Stomach (tissue), 4 donors: Measurements from ENCODE around the gene DCAF10.

ENCODE experiments used
- EP300 ChIP-seq: sonication (generic); formaldehyde crosslinking; IDR thresholded peaks from one replicate; pipeline ENCODE4 v1.6.1; 2017; ENCODE audit warnings: antibody characterized with exemption
- POLR2A ChIP-seq, 4 donors: fragments of 450-650 bp; IDR thresholded peaks; one replicate each; pipeline ENCODE4 v1.6.1; 2016; ENCODE audit warnings: antibody characterized with exemption in 4 of 4, control low read depth in 2 of 4, mild to moderate bottlenecking in 1 of 4, moderate library complexity in 1 of 4
- POLR2AphosphoS5 ChIP-seq, 3 donors: sonication (generic); formaldehyde crosslinking; IDR thresholded peaks; one replicate each; pipeline ENCODE4 v1.6.1; 2016; ENCODE audit warnings: antibody characterized with exemption in 3 of 3
- TF ChIP-seq, protein P1 (sequence below), 7 experiments: fragments of 450-650 bp in 4 of 7; fragments of 200-600 bp in 3 of 7; sonication (generic) in 3 of 7; IDR thresholded peaks; one replicate each; pipeline ENCODE4 v1.5.1; 2016 to 2019; ENCODE audit warnings: antibody characterized with exemption in 7 of 7, control low read depth in 2 of 7, mild to moderate bottlenecking in 1 of 7

- TF ChIP-seq, protein P1, sequence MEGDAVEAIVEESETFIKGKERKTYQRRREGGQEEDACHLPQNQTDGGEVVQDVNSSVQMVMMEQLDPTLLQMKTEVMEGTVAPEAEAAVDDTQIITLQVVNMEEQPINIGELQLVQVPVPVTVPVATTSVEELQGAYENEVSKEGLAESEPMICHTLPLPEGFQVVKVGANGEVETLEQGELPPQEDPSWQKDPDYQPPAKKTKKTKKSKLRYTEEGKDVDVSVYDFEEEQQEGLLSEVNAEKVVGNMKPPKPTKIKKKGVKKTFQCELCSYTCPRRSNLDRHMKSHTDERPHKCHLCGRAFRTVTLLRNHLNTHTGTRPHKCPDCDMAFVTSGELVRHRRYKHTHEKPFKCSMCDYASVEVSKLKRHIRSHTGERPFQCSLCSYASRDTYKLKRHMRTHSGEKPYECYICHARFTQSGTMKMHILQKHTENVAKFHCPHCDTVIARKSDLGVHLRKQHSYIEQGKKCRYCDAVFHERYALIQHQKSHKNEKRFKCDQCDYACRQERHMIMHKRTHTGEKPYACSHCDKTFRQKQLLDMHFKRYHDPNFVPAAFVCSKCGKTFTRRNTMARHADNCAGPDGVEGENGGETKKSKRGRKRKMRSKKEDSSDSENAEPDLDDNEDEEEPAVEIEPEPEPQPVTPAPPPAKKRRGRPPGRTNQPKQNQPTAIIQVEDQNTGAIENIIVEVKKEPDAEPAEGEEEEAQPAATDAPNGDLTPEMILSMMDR (IDR thresholded peaks at IDR 0.05): no peak
- TF ChIP-seq EP300 (no peak), POLR2AphosphoS5 (IDR thresholded peaks at IDR 0.05) (no peak), POLR2A (IDR thresholded peaks at IDR 0.05) (no peak)
Observed at GRCh38 chr9:37788332-37788731, 12.3 kb upstream of the DCAF10 start.
